Esophagus muscularis mucosa (tissue), 4 donors: ENCODE data around the gene ABCC3. TPM values are rescaled to one million over a fixed set of nuclear protein-coding genes. Genes with fewer than 3 reads are reported as not detected.

Experiments used
- DNase-seq: peaks from one replicate; pipeline ENCODE4 v3.0.0-alpha.2; 2017; ENCODE audit errors: extremely low spot score
- H3K27ac ChIP-seq, 4 donors: fragments of 200-600 bp; sonication (generic); replicated peaks in 1 of 4; 1 replicate in 3 of 4; 2 replicates in 1 of 4; pipeline ENCODE4 v1.5.1; 2016 to 2019; ENCODE audit warnings: mild to moderate bottlenecking in 1 of 4
- H3K27me3 ChIP-seq, 4 donors: fragments of 200-600 bp; sonication (generic); one replicate each; pipeline versions ENCODE4 v1.5.1 to v1.6.0; 2016 to 2019
- H3K36me3 ChIP-seq, 4 donors: fragments of 200-600 bp; sonication (generic); one replicate each; pipeline ENCODE4 v1.5.1; 2016 to 2019
- H3K4me1 ChIP-seq, 4 donors: fragments of 200-600 bp; sonication (generic); one replicate each; pipeline ENCODE4 v1.5.1; 2016 to 2019
- H3K4me3 ChIP-seq, 4 donors: fragments of 200-600 bp; sonication (generic); 1 replicate in 2 of 4; 2 replicates in 2 of 4; pipeline ENCODE4 v1.5.1; 2016 to 2019; ENCODE audit warnings: mild to moderate bottlenecking in 4 of 4, moderate library complexity in 1 of 4
- H3K9me3 ChIP-seq, 4 donors: fragments of 200-600 bp; sonication (generic); 1 replicate in 3 of 4; 2 replicates in 1 of 4; pipeline ENCODE4 v1.5.1; 2016 to 2019
- CTCF ChIP-seq, 3 experiments: fragments of 200-600 bp in 2 of 3; fragments of 450-650 bp in 1 of 3; sonication (generic) in 2 of 3; IDR thresholded peaks; one replicate each; pipeline ENCODE4 v1.5.1; 2017 to 2019; ENCODE audit warnings: antibody characterized with exemption in 3 of 3, mild to moderate bottlenecking in 2 of 3, moderate library complexity in 1 of 3
- EP300 ChIP-seq: sonication (generic); formaldehyde crosslinking; IDR thresholded peaks from one replicate; pipeline ENCODE4 v1.6.1; 2017; ENCODE audit warnings: antibody characterized with exemption
- POLR2A ChIP-seq: fragments of 450-650 bp; IDR thresholded peaks from one replicate; pipeline ENCODE4 v1.6.1; 2017; ENCODE audit warnings: antibody characterized with exemption, moderate library complexity, mild to moderate bottlenecking, low read depth
- POLR2AphosphoS5 ChIP-seq, 2 donors: sonication (generic); formaldehyde crosslinking; IDR thresholded peaks; one replicate each; pipeline ENCODE4 v1.6.1; 2017; ENCODE audit warnings: antibody characterized with exemption in 2 of 2
- WGBS: methylation state at CpG from one replicate; pipeline ENCODE4 v1.1.5; 2018; 5-methylcytosine and 5-hydroxymethylcytosine counted together
- intact Hi-C: fragments of 100-400 bp; cut with DNase I; formaldehyde crosslinking; loops from one replicate; pipeline ENCODE4 v1.15.1; 2023
- total RNA-seq, 4 donors: library from RNA; depleted of rRNA; stranded (reverse); fragments of >200 nt; gene quantifications; one replicate each; pipeline versions ENCODE4 v1.1.0 to v1.2.1, GENCODE V29; 2016

ABCC3 gene
- total RNA-seq, 4 donors from 2014 or later = 0.50 to 2.9 (median 1.9) TPM

- TF ChIP-seq EP300 = no peak
- no peak for TF ChIP-seq POLR2AphosphoS5 (IDR thresholded peaks at IDR 0.05)
- no peak for TF ChIP-seq POLR2A
- TF ChIP-seq CTCF (IDR thresholded peaks at IDR 0.05) = no peak
- H3K27me3 ChIP-seq = peaks cover 0 to 28% (median 0%) of the 10 kb centered on the region in 4 donors
- H3K27ac ChIP-seq = no peak overlapping the region
- DNase-seq = no peak
- peaks cover 0 to 1% (median 0%) of the 10 kb centered on the region in 4 donors for H3K4me1 ChIP-seq
- no peak overlapping the region for H3K4me3 ChIP-seq
- H3K36me3 ChIP-seq = no peaks in the 10 kb centered on the region
- H3K9me3 ChIP-seq = no peaks in the 10 kb centered on the region
- intact Hi-C loops = no loop called here
- 84% methylated on average over 8 of the region's 11 CpGs for WGBS
Observed at GRCh38 chr17:50618941-50619340, 15.7 kb upstream of the ABCC3 start.

DNA sequence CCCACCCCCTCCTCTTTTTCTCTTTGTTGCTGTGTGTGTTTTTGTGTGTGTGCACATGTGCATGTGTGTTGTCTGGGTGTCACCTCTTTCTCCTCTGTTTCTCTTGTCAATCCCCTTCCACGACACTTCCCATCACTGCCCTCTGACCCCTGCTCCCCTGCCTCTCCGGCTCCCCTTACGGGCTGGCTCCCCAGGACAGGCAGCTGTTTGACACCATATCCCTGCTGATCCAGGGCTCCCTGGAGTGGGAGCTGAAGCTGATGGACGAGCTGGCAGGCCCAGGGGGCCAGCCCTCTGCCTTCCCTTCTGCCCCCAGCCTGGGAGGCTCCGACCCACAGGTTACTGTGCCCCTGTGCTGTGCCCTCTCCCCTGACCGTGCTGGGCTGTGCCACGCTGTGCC is 15.2 kb upstream of the ABCC3 start:
- Histone ChIP-seq H3K27me3 (peaks cover 0 to 30% (median 0%) of the 10 kb centered on the region in 4 donors), H3K36me3 (no peaks in the 10 kb centered on the region), H3K27ac (no peak overlapping the region), H3K4me3 (no peak overlapping the region), H3K9me3 (no peaks in the 10 kb centered on the region), H3K4me1 (no peaks in the 10 kb centered on the region)
- WGBS = 86% methylated on average over 4 of the region's 7 CpGs
- no peak for DNase-seq
- TF ChIP-seq CTCF (IDR thresholded peaks at IDR 0.05) = no peak
- TF ChIP-seq POLR2AphosphoS5 (IDR thresholded peaks at IDR 0.05) = no peak
- no peak for TF ChIP-seq POLR2A
- TF ChIP-seq EP300 = no peak
- intact Hi-C loops = no loop called here

GRCh38 chr17:50620237-50620636 is 14.4 kb upstream of the ABCC3 start:
- no peak for DNase-seq
- no peaks in the 10 kb centered on the region for H3K36me3 ChIP-seq
- no peaks in the 10 kb centered on the region for H3K9me3 ChIP-seq
- WGBS = 63% methylated on average over 4 of the region's 5 CpGs
- intact Hi-C loops = no loop called here
- peaks cover 0 to 30% (median 0%) of the 10 kb centered on the region in 4 donors for H3K27me3 ChIP-seq
- no peak overlapping the region for H3K27ac ChIP-seq
- no peaks in the 10 kb centered on the region for H3K4me1 ChIP-seq
- H3K4me3 ChIP-seq = no peak overlapping the region
- TF ChIP-seq POLR2A (no peak), CTCF (IDR thresholded peaks at IDR 0.05) (no peak), EP300 (no peak), POLR2AphosphoS5 (IDR thresholded peaks at IDR 0.05) (no peak)

DNA sequence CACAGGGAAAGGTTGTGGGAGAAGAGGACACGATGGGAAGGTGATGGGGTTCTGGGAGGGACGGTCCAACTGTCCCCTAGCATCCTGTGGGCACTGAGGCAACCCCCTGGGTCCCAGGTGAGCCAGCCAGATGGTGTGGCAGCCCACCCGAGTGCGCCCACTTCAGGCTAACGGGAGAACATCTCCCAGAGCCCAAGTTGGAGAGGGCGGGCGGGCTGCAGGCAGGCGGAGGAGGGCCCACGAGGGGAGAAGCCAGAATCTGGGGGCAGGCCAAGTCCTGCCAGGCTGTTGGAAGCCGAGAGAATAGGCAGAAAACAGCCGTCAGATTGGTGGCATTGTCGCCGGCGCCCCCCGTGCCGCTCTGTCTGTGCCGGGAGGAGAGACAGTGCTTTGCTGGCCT is 13.8 kb upstream of the ABCC3 start:
- DNase-seq = no peak
- no peak overlapping the region for H3K27ac ChIP-seq
- 71% methylated on average over 16 of the region's 17 CpGs for WGBS
- H3K4me1 ChIP-seq = peaks cover 0 to 3% (median under 1%) of the 10 kb centered on the region in 4 donors
- H3K4me3 ChIP-seq = no peak overlapping the region
- H3K27me3 ChIP-seq = peaks cover 0 to 30% (median 0%) of the 10 kb centered on the region in 4 donors
- no peaks in the 10 kb centered on the region for H3K36me3 ChIP-seq
- TF ChIP-seq CTCF (IDR thresholded peaks at IDR 0.05) = no peak
- TF ChIP-seq EP300 = no peak
- TF ChIP-seq POLR2AphosphoS5 (IDR thresholded peaks at IDR 0.05) = no peak
- TF ChIP-seq POLR2A = no peak
- intact Hi-C loops = no loop called here
- no peaks in the 10 kb centered on the region for H3K9me3 ChIP-seq

DNA sequence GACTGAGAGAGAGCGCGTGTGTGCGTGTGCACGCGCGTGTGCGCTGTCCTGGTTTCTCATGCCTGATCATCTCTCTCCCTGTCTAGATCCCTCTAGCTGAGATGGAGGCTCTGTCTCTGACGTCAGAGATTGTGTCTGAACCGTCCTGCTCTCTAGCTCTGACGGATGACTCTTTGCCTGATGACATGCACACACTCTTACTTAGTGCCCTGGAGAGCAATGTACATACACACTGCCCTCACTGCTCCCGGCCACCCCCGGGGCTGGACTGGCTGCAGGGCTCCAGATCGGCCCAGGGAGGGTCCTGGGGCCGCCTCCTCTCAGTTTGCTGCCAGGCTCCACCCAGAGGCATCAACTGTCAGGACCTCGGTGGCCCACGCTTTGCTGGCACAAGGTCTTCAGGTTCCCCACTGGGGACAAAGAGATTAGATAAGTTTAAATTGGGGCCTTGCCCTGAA is 13.1 kb upstream of the ABCC3 start:
- peaks cover 0 to 33% (median 0%) of the 10 kb centered on the region in 4 donors for H3K27me3 ChIP-seq
- H3K4me1 ChIP-seq = peaks cover 0 to 10% (median 8%) of the 10 kb centered on the region in 4 donors
- TF ChIP-seq CTCF (IDR thresholded peaks at IDR 0.05) (no peak), EP300 (no peak), POLR2A (no peak)
- no peak overlapping the region for H3K27ac ChIP-seq
- H3K9me3 ChIP-seq = no peaks in the 10 kb centered on the region
- H3K4me3 ChIP-seq = no peak overlapping the region
- WGBS = 66% methylated on average over 10 of the region's 16 CpGs
- no peak for DNase-seq
- intact Hi-C loops = no loop called here
- H3K36me3 ChIP-seq = no peaks in the 10 kb centered on the region
